ENCODE data around the gene C22orf23.
A peak's percentile ranks its signal among the peaks of the same experiment; 100 is the strongest.

C22orf23 gene

DNA sequence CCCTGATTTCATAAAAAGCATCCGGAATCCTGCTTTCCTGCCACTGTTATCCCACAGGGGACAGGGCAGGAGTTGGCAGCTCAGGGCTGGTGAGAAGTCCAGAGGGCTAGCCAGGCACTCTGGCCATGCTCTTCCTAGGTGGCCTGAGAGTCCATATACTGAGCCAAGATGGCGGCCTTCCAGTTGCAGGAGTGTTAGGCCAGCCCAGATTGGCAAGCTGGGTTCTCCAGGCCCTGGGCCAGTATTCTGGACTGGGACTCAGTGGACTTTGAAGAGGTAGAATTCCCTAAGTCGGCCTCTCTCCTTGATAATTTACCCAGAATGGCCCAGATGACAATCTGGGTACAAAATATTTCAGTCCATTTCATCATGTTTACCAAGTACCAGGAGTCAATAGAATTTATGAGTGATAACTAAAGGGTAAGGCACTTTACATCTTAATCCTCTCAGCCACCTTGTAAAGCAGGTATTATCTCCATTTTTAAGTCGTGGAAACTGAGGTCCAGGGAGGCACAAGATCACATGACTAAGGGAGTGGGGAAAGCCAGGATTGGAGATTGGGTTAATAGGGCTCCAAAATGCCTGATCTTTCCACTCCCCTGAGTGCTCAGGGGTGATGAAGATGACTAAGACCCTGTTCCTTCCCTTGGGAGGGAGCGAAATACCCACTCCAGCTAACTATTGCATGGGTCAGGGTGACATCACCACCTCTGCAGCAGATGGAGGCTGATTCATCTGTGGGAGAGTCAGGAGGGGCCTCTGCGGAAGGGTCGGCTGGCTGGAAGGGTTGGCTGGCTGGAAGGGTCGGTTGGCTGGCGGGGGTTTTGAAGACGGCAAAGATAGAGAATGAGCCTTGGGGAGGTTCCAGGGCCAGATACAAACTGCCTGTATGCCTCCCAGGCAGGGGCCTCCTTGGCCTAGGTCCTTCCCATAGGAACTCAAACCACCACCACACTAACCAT, 48.5 kb downstream of the C22orf23 start:
- DNase-seq (ENCODE audit: low read depth), result peak; percentile 90

DNA sequence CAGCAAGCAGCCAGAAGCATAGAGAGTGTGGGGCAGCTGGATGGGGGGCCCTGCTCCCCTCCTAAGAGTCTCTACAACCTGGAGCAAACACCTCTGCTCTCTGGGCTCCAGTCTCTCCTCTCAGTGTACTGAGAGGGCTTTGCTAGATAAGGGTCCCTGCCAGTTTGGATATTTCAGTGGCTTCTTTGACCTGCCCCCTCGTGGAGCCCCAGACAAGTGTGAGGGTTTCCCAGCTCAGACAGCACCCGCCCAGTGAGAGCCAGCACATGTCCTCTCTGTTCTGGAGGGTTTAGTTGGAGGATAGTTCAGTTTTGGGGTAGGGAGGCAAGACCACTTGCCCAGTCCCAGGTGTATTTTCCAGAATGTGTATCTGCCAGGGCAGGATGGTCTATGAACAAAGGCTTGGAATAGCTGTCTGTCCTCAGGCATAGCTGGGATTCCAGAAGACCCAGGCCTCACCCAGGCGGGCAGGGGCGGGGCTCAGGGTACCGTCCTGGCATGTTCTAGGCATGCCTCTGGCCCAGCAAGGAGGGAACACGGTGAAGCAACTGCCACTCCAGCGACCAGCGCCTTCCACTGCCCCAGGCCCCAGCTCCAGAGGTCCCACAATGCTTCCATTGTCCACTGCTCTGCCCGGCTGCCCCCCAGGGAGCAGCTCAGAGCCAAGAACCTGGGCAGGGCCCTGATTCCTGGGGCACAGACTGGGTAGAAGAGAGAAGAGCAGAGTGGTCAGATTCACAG, 54.8 kb downstream of the C22orf23 start:
- DNase-seq (ENCODE audit: low read depth), result no peak
- no peak overlapping the region for H3K4me3 ChIP-seq (ENCODE audit: control insufficient read depth, low read depth, low read length)
- TF ChIP-seq, protein P1, sequence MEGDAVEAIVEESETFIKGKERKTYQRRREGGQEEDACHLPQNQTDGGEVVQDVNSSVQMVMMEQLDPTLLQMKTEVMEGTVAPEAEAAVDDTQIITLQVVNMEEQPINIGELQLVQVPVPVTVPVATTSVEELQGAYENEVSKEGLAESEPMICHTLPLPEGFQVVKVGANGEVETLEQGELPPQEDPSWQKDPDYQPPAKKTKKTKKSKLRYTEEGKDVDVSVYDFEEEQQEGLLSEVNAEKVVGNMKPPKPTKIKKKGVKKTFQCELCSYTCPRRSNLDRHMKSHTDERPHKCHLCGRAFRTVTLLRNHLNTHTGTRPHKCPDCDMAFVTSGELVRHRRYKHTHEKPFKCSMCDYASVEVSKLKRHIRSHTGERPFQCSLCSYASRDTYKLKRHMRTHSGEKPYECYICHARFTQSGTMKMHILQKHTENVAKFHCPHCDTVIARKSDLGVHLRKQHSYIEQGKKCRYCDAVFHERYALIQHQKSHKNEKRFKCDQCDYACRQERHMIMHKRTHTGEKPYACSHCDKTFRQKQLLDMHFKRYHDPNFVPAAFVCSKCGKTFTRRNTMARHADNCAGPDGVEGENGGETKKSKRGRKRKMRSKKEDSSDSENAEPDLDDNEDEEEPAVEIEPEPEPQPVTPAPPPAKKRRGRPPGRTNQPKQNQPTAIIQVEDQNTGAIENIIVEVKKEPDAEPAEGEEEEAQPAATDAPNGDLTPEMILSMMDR (IDR thresholded peaks at IDR 0.05; ENCODE audit: control insufficient read depth, insufficient read depth, low read depth, low read length, missing control alignments), result no peak

More for the DNA sequence above, 48.5 kb downstream of the C22orf23 start:
- H3K4me3 ChIP-seq (ENCODE audit: control insufficient read depth, low read depth, low read length), result peak overlapping the region; percentile 43
- TF ChIP-seq, protein P1 (IDR thresholded peaks at IDR 0.05; ENCODE audit: control insufficient read depth, insufficient read depth, low read depth, low read length, missing control alignments), result no peak

DNA sequence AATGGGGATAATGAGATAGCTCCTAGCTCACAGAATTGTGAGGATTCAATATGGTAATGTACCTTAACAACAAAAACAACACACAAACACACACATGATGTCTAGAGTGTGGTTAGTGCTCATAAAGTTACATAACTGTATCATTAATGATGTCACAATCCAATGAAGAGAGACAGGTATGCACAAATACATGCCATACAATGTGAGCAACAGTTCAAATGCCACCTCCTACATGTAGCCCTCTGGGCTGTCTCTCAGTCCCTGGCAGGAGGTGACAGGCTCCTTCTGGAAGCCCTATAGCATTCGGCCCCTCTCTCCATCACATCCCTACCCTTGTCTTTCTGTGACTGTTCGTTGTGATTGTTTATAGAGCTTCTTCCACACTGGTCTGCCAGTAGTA, 55.6 kb downstream of the C22orf23 start:
- TF ChIP-seq, protein P1 (IDR thresholded peaks at IDR 0.05; ENCODE audit: control insufficient read depth, insufficient read depth, low read depth, low read length, missing control alignments), result no peak
- no peak for DNase-seq (ENCODE audit: low read depth)
- H3K4me3 ChIP-seq (ENCODE audit: control insufficient read depth, low read depth, low read length), result no peak overlapping the region

DNA sequence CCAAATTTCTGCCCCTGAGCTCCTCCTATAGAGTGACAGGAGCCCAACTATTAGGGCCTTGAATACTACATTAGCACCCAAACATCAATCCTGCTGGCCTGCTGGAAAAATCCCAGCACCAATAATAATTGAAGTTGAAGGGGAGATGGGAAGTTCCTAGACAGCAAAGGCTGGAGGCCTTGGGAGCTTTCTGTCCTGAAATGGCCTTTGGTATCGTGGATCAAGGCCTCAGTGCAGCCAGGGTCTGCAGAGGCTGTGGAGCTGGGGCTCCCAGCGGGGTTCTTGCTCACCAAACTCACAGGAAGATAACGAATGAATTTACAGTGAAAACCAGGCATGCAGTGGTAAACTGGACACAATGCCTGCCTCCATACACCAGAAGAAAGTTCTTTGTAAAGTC, 56.5 kb downstream of the C22orf23 start:
- TF ChIP-seq, protein P1 (IDR thresholded peaks at IDR 0.05; ENCODE audit: control insufficient read depth, insufficient read depth, low read depth, low read length, missing control alignments), result no peak
- H3K4me3 ChIP-seq (ENCODE audit: control insufficient read depth, low read depth, low read length), result no peak overlapping the region
- no peak for DNase-seq (ENCODE audit: low read depth)

DNA sequence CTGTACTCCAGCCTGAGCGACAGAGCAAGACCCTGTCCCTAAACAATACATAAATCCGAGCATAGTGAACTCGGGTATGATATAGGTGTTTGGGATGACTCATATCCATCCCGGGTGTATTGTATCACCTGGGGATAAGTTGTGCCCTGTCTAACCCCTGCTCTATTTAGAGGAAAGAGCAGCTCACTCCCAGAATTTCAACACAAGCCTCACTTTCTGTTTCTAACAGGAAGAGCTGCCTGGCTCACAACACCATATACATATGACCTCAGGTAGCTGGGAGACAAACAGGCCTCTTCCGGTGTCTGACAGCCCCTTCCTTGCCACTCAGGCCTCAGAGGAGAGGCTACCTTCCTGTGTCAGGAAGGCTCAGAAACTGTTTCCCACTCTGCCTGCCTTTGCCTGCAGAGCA, 57.2 kb downstream of the C22orf23 start:
- DNase-seq (ENCODE audit: low read depth), result no peak
- H3K4me3 ChIP-seq (ENCODE audit: control insufficient read depth, low read depth, low read length), result no peak overlapping the region
- TF ChIP-seq, protein P1 (IDR thresholded peaks at IDR 0.05; ENCODE audit: control insufficient read depth, insufficient read depth, low read depth, low read length, missing control alignments), result no peak

DNA sequence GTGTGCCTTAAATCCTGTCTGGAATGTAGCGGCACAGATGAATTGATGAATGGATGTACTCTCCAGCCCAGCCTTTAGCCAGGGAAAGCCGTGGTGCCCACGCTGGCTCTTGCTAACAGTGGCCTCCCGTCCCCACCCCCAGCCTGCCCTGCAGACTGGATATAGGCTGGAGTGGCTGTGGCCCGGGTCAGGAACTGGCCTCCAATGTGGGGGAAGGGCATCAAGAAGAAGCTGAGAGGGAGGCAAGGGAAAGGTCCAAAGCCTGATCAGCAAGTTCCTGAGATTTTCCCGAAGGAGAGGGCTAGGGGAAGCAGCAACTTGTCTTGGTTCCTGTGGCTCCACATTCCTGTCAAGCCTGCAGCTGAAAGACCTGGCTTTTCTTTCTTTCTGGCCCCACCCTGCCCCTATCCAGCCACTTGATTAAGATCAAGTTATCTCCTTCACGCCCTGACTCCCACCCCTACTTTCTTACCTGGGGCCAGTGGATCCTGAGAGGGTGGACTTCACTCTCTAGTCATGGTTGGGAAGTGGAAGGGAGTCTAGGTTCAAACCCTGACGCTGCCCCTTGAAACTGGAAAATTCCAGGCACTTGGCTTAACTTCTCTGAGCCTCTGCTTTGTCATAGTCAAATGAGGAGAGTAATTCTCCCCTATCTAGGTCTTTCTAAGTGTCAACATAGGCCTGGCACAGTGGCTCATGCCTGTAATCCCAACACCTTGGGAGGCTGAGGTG, 58.3 kb downstream of the C22orf23 start:
- DNase-seq (ENCODE audit: low read depth), result no peak
- no peak overlapping the region for H3K4me3 ChIP-seq (ENCODE audit: control insufficient read depth, low read depth, low read length)
- TF ChIP-seq, protein P1 (IDR thresholded peaks at IDR 0.05; ENCODE audit: control insufficient read depth, insufficient read depth, low read depth, low read length, missing control alignments), result no peak

Measured in AG09309 (cell line).